Activated CD4-positive, alpha-beta T cell treated with anti-CD3 and anti-CD28 coated beads for 24 hours (primary cell): ENCODE data around the gene RAB3IL1.

Experiments used
- DNase-seq, 2 donors: peaks; one replicate each; pipeline ENCODE4 v3.0.0-alpha.2; 2020; ENCODE audit warnings: low read depth in 2 of 2

RAB3IL1 gene

GRCh38 chr11:61918938-61919704, 1.8 kb upstream of the RAB3IL1 start:
- DNase-seq, result no peak

GRCh38 chr11:61918251-61918937, 1.0 kb upstream of the RAB3IL1 start:
- no peak for DNase-seq

- DNase-seq, result no peak
Measured at GRCh38 chr11:61916737-61917333, 531 bp downstream of the RAB3IL1 start.

GRCh38 chr11:61914471-61915171, 2.7 kb downstream of the RAB3IL1 start:
- DNase-seq, result no peak

GRCh38 chr11:61913699-61914395, 3.5 kb downstream of the RAB3IL1 start:
- DNase-seq, result no peak

GRCh38 chr11:61912991-61913698, 4.2 kb downstream of the RAB3IL1 start:
- no peak for DNase-seq

GRCh38 chr11:61912530-61912898, 4.9 kb downstream of the RAB3IL1 start:
- DNase-seq, result no peak

GRCh38 chr11:61911701-61912529, 5.5 kb downstream of the RAB3IL1 start:
- DNase-seq, result no peak

GRCh38 chr11:61911128-61911700, 6.2 kb downstream of the RAB3IL1 start:
- DNase-seq, result no peak

GRCh38 chr11:61910187-61911127, 6.9 kb downstream of the RAB3IL1 start:
- no peak for DNase-seq

GRCh38 chr11:61908730-61909316, 8.5 kb downstream of the RAB3IL1 start:
- no peak for DNase-seq

GRCh38 chr11:61907871-61908729, 9.3 kb downstream of the RAB3IL1 start:
- no peak for DNase-seq

GRCh38 chr11:61907282-61907681, 10.1 kb downstream of the RAB3IL1 start:
- DNase-seq, result no peak

GRCh38 chr11:61906522-61906909, 10.8 kb downstream of the RAB3IL1 start:
- DNase-seq, result no peak

GRCh38 chr11:61905801-61906521, 11.4 kb downstream of the RAB3IL1 start:
- DNase-seq, result no peak

- DNase-seq, result no peak
Measured at GRCh38 chr11:61905067-61905696, 12.2 kb downstream of the RAB3IL1 start.
